Lower lobe of right lung (tissue), 2 donors: Measurements from ENCODE around the gene ATG16L1. TPM values are rescaled to one million over a fixed set of nuclear protein-coding genes. Genes with fewer than 3 reads are reported as not detected.

Experiments used
- ATAC-seq, 2 donors: fragments of 200-7000 bp; cut with Tn5 transposase; one replicate each; pipeline ENCODE4 v1.9.1; 2020 to 2022; ENCODE audit warnings: mild to moderate bottlenecking in 2 of 2, moderate library complexity in 2 of 2
- DNase-seq: peaks from one replicate; pipeline ENCODE4 v3.0.0-alpha.2; 2020
- H3K27ac ChIP-seq: fragments of 200-600 bp; one replicate; pipeline ENCODE4 v1.8.0; 2022
- H3K27me3 ChIP-seq: fragments of 200-600 bp; one replicate; pipeline ENCODE4 v1.8.0; 2022; ENCODE audit warnings: low read depth
- H3K36me3 ChIP-seq: fragments of 200-600 bp; one replicate; pipeline ENCODE4 v1.8.0; 2022; ENCODE audit warnings: mild to moderate bottlenecking
- H3K4me1 ChIP-seq: fragments of 200-600 bp; one replicate; pipeline ENCODE4 v1.8.0; 2022
- H3K4me3 ChIP-seq: fragments of 200-600 bp; one replicate; pipeline ENCODE4 v1.8.0; 2022; ENCODE audit warnings: mild to moderate bottlenecking
- H3K9me3 ChIP-seq: fragments of 200-600 bp; one replicate; pipeline ENCODE4 v1.8.0; 2022
- intact Hi-C: fragments of 100-400 bp; cut with DNase I; formaldehyde crosslinking; loops from one replicate; pipeline ENCODE4 v1.11.0; 2022
- total RNA-seq: library from RNA; stranded (reverse); fragmentation: NEBNext Ultra II Directional; extraction: Animal tissue kit (Norgen Biotek cat#: 25700); gene quantifications from one replicate; pipeline ENCODE4 v1.2.1, GENCODE V29; 2021
- TF ChIP-seq, protein P1 (sequence below): fragments of 200-600 bp; IDR thresholded peaks from one replicate; pipeline ENCODE4 v1.8.0; 2022; ENCODE audit warnings: antibody characterized with exemption, mild to moderate bottlenecking
- donor health status: DM: no; HTN: yes; CAD: no; lungs with severe emphysema.

The ATG16L1 gene
- total RNA-seq, 1 donor from 2014 or later: 21.4 TPM

DNA sequence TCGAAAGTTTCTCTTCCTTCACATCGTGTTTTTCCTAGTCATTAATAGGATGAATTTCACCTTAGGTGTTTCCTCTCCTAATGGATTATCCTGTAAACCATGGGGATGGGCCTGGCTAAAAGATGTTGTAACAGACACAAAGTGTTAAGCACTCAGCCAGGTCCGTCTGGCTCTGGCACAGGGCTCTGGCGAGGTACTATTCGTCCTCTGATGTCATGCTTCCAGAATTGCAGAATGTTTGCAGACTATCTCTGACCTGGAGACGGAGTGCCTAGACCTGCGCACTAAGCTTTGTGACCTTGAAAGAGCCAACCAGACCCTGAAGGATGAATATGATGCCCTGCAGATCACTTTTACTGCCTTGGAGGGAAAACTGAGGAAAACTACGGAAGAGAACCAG is 13.2 kb downstream of the ATG16L1 start:
- H3K9me3 ChIP-seq: no peaks in the 10 kb centered on the region
- no peaks in the 10 kb centered on the region for H3K27me3 ChIP-seq
- no peak overlapping the region for H3K27ac ChIP-seq
- no peak for DNase-seq
- H3K4me1 ChIP-seq: no peaks in the 10 kb centered on the region
- intact Hi-C loops: no loop called here
- TF ChIP-seq, protein P1, sequence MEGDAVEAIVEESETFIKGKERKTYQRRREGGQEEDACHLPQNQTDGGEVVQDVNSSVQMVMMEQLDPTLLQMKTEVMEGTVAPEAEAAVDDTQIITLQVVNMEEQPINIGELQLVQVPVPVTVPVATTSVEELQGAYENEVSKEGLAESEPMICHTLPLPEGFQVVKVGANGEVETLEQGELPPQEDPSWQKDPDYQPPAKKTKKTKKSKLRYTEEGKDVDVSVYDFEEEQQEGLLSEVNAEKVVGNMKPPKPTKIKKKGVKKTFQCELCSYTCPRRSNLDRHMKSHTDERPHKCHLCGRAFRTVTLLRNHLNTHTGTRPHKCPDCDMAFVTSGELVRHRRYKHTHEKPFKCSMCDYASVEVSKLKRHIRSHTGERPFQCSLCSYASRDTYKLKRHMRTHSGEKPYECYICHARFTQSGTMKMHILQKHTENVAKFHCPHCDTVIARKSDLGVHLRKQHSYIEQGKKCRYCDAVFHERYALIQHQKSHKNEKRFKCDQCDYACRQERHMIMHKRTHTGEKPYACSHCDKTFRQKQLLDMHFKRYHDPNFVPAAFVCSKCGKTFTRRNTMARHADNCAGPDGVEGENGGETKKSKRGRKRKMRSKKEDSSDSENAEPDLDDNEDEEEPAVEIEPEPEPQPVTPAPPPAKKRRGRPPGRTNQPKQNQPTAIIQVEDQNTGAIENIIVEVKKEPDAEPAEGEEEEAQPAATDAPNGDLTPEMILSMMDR: no peak
- peaks cover 100% of the 10 kb centered on the region for H3K36me3 ChIP-seq
- no peak overlapping the region for H3K4me3 ChIP-seq
- ATAC-seq: no peak

GRCh38 chr2:233265899-233266431 is 14.5 kb downstream of the ATG16L1 start:
- TF ChIP-seq, protein P1: no peak
- H3K4me1 ChIP-seq: no peaks in the 10 kb centered on the region
- H3K27ac ChIP-seq: no peak overlapping the region
- intact Hi-C loops: no loop called here
- DNase-seq (no peak), ATAC-seq (no peak)
- H3K4me3 ChIP-seq: no peak overlapping the region
- no peaks in the 10 kb centered on the region for H3K9me3 ChIP-seq
- H3K36me3 ChIP-seq: peaks cover 100% of the 10 kb centered on the region
- no peaks in the 10 kb centered on the region for H3K27me3 ChIP-seq

DNA sequence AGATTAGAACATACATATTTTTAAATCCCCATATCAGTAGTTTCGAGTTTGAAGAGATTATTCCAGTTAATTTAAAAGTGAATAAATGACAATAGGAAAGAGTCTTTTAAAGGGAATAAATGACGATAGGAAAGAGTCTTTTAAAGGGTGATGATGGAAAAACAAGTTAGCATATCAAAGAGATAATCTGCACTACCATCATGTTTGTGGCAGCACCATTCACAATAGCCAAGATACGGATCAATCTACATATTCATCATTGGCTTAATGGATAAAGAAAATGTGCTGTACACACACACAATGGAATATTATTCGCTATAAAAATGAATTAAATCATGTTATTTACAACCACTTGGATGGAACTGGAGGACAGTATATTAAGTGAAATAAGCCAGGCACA is 15.0 kb downstream of the ATG16L1 start:
- Histone ChIP-seq H3K27me3 (no peaks in the 10 kb centered on the region), H3K4me3 (no peak overlapping the region), H3K9me3 (no peaks in the 10 kb centered on the region), H3K36me3 (peaks cover 100% of the 10 kb centered on the region), H3K4me1 (no peaks in the 10 kb centered on the region), H3K27ac (no peak overlapping the region)
- no peak for ATAC-seq
- intact Hi-C loops: no loop called here
- TF ChIP-seq, protein P1: no peak
- DNase-seq: no peak

DNA sequence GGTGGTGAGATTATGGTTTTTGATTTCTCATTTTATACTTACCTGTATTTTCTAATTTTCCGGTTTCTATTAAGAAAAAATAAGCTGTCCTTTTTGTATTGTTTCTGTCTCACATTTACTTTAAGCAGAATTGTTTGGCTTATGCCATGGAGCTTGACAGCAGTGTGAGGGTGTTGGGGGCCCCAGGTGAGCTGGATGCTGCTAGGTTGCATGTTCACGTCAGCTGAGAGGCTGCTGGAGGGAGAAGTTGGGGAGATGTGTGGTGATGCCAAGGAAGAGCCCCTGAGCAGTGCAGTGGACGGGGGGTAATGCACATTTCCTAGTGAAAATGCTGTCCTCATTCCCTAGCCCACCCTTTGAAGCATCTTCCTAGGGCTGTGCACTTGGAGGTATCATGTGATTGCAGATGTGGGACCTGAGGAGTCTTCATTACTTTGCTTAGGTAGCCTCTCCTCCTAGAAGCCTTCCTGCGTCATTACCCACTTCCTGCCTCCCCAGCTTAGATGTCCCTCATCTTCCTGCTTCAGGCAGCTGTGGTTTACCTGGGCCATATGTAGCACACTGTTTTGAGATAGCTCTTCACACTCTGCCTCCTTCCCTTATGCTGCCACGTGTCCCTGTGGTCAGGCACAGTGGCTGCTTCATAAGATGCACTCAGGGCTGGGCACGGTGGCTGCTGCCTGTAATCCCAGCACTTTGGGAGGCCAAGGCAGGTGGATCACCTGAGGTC is 16.2 kb downstream of the ATG16L1 start:
- ATAC-seq (peak; percentile 79 to 87), DNase-seq (no peak)
- TF ChIP-seq, protein P1: no peak
- H3K9me3 ChIP-seq: no peaks in the 10 kb centered on the region
- H3K4me3 ChIP-seq: no peak overlapping the region
- no peaks in the 10 kb centered on the region for H3K27me3 ChIP-seq
- intact Hi-C loops: no loop called here
- peak overlapping the region; percentile 20 for H3K27ac ChIP-seq
- H3K4me1 ChIP-seq: no peaks in the 10 kb centered on the region
- H3K36me3 ChIP-seq: peaks cover 100% of the 10 kb centered on the region

DNA sequence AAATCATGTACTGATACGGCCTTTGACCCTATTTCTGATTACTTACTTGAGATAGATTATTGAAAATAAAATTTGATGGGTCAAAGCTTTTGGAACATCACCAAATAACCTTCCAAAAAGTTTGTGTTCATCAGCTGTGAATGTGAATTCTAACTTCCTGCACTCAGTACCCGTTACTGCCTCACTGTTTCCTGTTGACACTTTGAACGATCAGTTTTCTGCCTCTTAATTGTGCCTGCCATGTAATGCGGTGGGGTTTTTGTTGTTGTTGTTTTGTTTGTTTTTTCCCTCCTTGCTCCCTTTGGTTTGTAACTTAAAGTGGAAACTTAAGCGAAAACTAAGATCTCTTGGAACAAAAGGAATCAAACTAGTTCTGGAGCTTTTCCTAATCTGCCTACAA is 18.9 kb downstream of the ATG16L1 start:
- no peak overlapping the region for H3K4me3 ChIP-seq
- no peak for DNase-seq
- H3K27ac ChIP-seq: peak overlapping the region; percentile 15
- TF ChIP-seq, protein P1: no peak
- H3K9me3 ChIP-seq: no peaks in the 10 kb centered on the region
- H3K4me1 ChIP-seq: no peaks in the 10 kb centered on the region
- peaks cover 100% of the 10 kb centered on the region for H3K36me3 ChIP-seq
- intact Hi-C loops: no loop called here
- ATAC-seq: no peak
- H3K27me3 ChIP-seq: no peaks in the 10 kb centered on the region
